ENCODE results near the gene AREL1.

GRCh38 chr14:74636424-74637177, 76.3 kb downstream of the AREL1 start:
- TF ChIP-seq CTCF (conservative IDR thresholded peaks at IDR 0.05; ENCODE audit: low read length) = no peak
- TF ChIP-seq EZH2phosphoT487 (IDR thresholded peaks at IDR 0.05; ENCODE audit: borderline replicate concordance) = no peak
